Measurements from ENCODE around the gene PIP4P1.

Gene PIP4P1

GRCh38 chr14:20409226-20409625 lies 52.0 kb downstream of the PIP4P1 start:
- no peak overlapping the region for H3K27ac ChIP-seq (ENCODE audit: low read depth in 2 of 2, low read length in 2 of 2)

More at GRCh38 chr14:20409226-20409625, 52.0 kb downstream of the PIP4P1 start:
- Histone ChIP-seq H3K4me3 (ENCODE audit: low read length in 2 of 2) (no peak overlapping the region), H3K4me1 (ENCODE audit: control insufficient read depth in 2 of 2, insufficient read depth in 2 of 2, low read length in 2 of 2) (peaks cover 5 to 14% of the 10 kb centered on the region in 2 donors), H3K36me3 (ENCODE audit: control insufficient read depth in 2 of 2, insufficient read depth in 2 of 2, low read length in 2 of 2) (peaks cover 37 to 41% of the 10 kb centered on the region in 2 donors), H3K9me3 (ENCODE audit: control insufficient read depth in 2 of 2, low read length in 2 of 2) (no peaks in the 10 kb centered on the region), H3K9ac (ENCODE audit: low read depth in 1 of 2, low read length in 2 of 2) (no peak overlapping the region), H3K27me3 (ENCODE audit: control insufficient read depth in 2 of 2, insufficient read depth in 2 of 2, low read length in 2 of 2) (no peaks in the 10 kb centered on the region)
